NCI-H146 (cell line): ENCODE data around the gene FUT8.
A peak's percentile ranks its signal among the peaks of the same experiment; 100 is the strongest.
"Not testable (repeated sequence)": the region's sequence is repeated elsewhere in the genome, so short reads cannot be mapped to it uniquely, and the experiment has no call there.

ENCODE experiments used
- DNase-seq: peaks from one replicate; lab custom pipeline; 2025; lab: John Stamatoyannopoulos, UW

The FUT8 gene

DNA sequence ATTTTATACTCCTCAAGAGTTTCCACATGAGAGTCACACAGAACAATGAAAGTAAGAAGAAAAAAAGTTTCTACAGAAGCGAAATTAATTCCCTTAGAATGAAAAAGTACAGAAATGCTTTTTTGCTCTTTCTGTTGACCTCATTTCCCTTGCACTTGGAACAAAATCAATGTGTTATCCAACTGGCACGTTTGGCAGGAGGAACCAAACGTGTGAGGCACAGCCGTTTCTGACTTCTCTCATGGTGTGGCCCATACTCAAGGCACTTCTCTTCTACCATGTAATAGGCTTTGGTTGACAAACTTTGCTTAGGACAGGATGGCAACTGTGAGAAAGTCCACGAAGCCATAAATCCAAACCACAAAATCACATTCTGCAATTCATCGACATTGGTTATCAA is 297.0 kb downstream of the FUT8 start:
- DNase-seq: no peak

DNA sequence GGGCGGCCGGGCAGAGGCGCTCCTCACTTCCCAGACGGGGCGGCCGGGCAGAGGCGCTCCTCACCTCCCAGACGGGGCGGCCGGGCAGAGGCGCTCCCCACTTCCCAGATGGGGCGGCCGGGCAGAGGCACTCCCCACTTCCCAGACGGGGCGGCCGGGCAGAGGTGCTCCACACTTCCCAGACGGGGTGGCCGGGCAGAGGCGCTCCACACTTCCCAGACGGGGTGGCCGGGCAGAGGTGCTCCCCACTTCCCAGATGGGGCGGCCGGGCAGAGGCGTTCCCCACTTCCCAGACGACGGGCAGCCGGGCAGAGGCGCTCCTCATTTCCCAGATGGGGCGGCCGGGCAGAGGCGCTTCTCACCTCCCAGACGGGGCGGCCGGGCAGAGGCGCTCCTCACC is 304.3 kb downstream of the FUT8 start:
- not testable (repeated sequence) for DNase-seq

DNA sequence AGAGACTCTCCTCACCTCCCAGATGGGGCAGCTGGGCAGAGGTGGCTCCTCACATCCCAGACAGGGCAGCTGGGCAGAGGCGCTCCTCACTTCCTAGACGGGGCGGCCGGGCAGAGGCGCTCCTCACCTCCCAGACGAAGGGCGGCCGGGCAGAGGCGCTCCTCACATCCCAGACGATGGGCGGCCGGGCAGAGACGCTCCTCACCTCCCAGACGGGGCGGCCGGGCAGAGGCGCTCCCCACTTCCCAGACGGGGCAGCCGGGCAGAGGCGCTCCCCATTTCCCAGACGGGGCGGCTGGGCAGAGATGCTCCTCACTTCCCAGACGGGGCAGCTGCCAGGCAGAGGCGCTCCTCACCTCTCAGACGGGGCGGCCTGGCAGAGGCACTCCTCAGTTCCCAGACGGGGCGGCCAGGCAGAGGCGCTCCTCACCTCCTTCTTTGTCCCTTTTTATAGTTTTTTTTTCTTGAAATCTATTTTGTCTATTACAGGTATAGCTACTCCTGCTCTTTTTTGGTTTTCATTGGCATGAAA is 304.9 kb downstream of the FUT8 start:
- not testable (repeated sequence) for DNase-seq

DNA sequence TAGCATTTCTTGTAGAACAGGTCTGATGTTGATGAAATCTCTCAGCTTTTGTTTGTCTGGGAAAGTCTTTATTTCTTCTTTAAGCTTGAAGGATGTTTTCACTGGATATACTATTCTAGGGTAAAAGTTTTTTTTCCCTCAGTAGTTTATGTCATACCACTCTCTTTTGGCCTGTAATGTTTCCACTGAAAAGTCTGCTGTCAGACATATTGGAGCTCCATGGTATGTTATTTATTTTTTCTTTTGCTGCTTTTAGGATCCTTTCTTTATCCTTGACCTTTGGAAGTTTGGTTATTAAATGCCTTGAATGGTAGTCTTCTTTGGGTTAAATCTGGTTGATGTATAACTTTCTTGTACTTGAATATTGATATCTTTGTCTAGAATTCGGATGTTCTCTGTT is 306.1 kb downstream of the FUT8 start:
- no peak for DNase-seq

DNA sequence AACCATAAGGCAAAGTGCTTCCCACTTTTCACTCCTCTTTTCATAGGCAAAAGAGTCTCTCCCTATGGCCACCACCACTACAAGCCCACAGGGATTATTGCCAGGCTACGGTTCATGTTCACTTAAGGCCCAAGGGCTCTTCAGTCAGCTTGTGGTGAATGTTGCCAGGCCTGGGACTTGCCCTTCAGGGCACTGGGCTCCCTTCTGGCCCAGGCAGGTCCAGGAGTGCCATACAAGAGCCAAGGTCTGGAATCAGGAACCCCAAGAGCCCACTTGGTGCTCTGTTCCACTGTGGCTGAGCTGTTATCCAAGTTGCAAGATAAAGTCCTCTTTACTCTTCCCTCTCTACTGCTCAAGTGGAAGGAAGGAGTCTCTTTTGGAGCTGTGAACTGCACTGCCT is 307.6 kb downstream of the FUT8 start:
- no peak for DNase-seq

DNA sequence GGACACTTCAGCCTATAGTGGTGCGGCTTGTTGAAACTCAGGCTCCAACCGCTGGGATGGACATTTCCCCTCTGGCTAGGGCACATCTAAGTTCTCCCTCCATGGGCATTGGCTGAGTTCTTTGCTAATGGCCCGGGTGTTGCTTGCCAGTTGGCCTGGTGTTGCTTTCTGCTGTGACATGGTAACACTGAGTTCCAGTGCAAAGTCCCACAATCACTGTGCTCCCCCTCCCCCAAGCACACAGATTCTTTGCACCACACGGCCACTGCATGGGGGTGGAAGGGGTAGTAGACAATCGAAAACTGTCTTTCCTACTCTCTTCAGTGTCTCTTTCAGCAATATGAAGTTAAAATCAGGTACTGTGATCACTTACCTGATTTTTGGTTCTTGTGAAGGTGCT is 308.2 kb downstream of the FUT8 start:
- no peak for DNase-seq

DNA sequence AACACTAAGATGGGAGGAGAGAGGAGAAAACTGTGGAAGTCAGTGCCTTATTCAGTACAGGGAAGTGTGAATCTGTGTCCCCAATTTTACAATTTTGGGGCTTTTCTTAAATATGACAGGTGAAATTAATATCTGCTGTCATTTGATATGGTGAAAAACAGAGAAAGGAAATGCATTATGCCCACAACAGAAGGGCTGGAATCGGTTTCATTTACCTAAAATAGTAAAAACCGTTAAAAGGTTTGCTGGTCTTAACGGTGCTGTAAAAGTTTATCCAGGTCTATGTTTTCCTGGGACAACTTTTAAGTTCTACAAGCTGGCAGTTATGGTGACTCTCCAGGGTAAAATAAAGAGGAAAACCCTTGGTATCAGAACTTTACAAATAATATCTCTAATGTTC is 310.8 kb downstream of the FUT8 start:
- no peak for DNase-seq

DNA sequence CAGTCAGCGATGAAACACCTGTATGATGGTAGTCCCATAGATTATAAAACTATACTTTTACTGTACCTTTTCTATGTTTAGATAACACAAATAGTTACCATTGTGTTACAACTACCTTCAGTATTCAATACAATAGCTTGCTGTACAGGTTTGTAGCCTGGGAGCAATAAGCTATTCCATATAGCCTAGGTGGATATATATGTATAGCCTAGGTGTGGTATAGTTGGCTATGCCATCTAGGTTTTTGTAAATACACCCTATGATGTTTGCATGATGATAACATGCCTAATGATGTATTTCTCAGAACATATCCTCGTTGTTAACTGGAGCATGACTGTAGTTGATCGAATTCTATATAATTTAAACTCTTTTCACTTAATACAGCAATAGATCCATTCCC is 316.1 kb downstream of the FUT8 start:
- DNase-seq: no peak

DNA sequence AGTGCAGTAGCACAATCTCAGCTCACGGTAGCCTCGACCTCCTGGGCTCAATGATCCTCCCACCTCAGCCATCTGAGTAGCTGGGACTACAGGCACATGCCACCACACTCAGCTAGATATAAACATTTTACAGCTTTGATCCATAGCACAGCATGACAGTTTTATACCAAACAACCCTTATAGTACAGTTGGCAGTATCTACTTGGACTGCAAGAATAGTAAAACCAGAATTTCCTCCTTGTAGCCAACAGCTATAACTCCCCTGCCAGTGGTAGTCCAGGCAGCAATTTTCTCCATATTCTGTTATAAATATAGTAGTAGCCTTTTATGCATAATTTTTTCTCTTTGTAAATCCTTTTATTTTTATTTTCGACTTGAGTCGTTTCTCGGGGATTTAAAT is 317.0 kb downstream of the FUT8 start:
- no peak for DNase-seq

DNA sequence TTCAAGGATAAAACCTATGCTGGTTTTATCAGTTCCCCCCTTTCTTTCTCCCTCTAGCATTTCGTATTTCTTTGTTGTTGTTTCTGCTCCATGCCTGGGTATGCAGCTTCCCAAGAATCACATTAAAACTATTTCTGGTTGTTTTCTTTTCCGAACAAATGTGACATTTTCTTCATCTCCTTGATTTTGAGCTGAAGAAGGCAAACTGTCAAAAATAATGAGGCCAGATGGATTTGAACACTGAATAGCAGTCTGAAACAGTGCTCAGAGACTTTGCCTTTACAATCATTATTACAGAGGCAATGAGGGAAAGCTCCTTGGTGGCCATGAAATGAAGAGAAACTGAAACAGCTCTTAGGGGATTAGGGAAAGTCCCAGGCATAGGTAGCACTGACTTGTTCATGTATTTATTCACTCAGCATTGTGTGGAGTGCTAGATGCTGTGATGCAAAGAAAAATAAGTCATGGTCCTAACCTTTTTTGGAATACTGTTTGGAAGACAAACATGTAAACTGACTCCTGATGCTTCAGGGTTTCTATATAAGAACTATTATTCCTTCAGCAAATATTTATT is 319.5 kb downstream of the FUT8 start:
- no peak for DNase-seq

DNA sequence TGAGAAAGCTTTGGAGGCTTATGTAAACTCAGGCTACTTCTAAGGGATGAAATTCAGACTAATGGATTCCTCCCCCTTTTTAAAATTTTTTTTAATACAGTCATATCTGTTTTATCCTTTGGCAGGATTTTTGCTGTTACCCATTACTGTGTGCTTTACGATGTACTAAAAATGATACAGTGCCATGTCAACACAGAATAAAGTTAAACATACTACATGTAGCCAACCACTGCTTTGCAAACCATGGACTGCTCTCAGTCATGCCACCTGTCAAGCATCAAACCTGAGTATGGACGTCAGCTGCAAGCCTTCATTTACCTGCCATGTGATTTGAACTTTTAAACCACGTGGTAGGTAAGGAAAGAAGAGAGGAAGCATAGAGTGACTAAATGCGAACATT is 325.8 kb downstream of the FUT8 start:
- no peak for DNase-seq

DNA sequence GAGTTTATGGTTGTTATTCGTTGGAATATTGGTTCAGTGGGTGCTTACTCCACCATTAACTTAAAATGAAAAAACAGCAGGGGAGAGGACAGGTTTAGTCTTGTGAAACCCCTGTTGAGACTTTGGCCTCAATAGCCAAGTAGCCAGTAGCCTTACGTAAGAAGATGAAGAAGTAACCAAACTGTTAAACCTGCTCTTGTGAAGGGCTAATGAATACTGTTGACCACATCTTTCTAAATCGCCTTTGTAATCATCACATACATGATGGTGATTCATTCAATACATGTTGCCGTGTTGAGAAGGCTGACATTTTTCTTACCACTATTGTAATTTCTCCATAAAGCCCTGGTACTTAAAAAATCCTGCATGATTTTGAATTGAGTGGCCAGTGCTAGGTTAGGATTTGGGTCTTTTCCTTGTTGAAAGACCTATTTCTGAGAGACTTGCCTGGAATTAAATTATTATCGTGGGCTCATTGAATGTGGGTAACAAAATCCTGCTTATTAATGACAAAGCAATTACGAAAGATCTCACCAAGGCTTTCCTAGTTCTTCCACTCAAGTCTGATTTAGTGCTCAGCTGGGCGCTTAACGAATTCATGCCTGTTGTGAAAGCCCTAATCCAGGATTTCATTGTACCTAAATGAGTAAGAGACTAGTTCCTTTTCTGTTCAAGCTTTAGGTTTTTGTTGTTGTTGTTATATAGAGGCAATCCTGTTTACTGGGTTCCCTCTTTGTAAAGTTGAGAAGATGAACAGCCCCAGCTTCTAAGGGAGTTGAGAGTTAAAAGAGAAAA is 333.1 kb downstream of the FUT8 start:
- DNase-seq: no peak

DNA sequence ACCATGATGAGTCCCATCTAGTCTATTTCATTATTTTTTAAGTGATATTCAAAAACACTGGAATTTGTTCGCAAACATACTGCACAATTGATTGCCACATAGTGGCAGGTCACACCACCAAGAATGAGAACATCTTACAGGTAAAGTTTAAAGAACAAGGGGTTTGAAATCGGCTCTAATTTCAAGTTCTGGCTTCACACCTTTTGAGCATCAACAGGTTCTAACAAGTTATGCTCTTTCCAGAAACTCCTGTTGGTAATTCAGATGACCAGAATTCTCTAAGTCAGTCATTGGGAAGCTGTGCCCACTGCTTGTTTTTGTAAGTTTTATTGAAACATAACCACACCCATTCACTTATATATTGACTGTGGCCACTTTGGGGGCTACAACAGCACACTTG is 336.3 kb downstream of the FUT8 start:
- DNase-seq: no peak

DNA sequence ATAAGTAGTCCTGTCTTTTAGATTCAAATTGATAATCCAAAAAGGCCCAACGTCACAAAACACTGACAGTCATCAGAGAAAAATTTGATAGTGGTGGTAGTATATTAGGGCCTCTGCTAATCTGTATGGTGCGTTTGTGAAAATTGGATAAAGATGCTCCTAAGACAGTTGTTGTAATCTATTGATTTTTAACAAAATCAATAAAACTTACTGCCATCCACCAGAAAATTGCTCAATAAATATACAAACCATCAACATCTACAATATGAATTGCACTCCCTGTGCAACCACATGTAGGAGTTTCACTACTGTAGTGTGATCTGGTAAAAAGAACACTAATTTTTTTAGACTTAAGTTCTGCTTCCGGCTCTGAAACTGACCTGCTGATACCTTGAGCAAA is 336.8 kb downstream of the FUT8 start:
- DNase-seq: no peak

DNA sequence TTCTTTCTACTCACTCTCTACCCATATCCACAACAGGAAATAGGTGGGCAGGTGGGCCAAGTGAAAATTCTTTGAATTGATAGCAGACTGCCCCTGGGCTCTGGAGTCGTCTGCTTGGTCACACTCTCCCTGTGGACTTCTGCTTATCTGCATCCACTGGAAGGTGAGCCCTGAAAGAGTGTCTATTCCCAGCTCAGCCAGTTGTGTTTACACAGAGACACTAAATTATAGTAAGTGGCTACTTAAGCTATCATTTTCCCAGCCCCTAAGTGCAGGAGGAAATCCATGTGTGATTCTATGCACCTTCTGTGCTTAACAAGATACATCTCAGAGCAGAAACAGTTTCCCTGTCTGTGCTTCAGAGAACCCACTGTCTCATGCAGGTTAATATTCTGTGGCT is 338.4 kb downstream of the FUT8 start:
- peak; percentile 75 for DNase-seq

DNA sequence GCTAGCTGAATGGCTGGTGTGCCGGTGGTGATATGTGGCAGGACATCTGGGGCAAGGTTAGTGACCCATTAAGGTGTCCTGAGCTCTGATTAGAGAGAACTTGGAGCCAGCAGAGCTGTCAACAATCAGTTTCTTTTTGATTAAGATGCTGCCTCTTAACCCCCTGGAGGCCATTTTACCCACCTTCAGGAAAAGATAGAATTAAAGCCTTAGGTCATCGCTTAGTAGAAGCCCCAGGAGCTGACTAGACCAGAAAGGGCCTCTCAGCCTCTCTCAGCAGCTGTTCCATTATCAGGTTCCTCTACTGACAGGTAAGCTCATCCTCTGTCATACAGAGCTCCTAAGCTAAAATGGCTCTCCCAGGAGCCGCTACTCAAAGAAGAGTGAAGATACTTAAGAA is 339.0 kb downstream of the FUT8 start:
- DNase-seq: peak; percentile 32

DNA sequence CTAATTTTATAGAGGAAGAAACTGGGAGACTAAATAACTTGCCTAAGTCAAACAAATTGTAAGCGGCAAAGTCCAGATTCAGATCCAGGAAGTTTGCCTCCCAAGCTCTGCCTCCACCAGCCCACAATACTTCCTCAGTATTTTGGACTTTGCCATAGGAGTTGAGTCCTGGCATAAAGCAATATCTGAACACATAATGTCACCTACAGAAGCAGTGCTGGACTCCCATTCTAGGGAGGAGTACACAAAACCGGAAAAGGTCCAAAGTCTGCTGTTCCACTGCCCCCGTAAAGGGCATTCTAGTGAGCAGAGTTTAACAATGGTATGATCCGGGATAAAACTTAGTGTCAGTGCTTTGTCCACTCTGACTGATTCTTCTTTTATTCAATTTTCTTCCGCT is 340.5 kb downstream of the FUT8 start:
- no peak for DNase-seq

DNA sequence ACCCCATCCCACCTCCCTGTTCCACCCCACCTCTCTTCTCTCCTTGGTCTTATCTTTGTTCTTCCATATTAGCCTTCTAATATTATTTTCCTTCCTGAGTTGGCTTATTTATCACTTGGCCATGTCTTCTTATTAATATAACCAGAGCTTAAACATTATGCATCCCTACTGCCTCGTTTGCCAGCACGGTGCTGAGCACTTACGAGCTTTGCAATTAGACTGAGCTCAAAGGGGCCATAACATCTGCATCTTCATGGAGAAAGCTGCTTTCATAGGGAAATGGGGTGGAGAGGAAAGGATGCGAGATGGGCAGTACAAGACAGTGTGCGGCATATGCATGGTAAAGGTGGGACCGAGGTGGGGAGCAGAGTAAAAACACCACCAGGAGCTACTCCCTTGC is 342.8 kb downstream of the FUT8 start:
- no peak for DNase-seq

DNA sequence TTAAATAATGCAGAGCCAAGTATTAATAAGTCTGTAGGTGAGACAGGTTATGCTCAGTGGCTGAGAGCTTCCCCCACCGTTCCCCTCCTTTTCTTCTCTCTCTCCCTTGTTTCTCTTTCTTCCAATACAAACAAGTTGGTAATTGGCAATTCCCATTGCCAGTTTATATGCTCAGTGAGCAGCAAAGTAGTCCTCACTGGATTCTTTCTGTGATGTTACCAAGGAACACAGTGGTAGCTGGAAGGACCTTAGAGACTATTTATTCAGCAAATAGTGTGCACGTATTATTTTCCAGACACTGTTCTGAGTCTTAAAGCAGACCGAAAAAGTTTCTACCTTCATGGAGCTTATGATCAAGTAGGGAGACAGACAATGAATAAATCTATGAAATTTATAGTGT is 344.4 kb downstream of the FUT8 start:
- DNase-seq: no peak

DNA sequence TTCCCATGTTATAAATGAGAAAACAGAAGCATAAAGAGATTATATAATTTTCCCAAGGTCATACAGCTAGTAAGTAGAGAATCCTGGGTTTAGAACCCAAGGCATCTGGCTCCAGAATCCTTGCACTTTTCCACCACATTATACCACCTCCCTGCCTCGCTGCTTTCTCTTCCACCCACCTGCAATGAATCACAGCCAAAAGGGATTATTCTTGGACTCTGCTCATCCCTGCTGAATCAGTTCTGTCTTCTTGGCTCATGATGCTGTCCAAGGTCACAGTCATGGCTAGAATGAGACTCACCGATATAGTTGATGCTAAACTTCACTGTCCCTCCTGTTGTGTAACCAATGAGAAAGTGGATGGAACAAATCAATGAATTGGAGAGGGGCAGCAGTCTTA is 356.6 kb downstream of the FUT8 start:
- DNase-seq: no peak

DNA sequence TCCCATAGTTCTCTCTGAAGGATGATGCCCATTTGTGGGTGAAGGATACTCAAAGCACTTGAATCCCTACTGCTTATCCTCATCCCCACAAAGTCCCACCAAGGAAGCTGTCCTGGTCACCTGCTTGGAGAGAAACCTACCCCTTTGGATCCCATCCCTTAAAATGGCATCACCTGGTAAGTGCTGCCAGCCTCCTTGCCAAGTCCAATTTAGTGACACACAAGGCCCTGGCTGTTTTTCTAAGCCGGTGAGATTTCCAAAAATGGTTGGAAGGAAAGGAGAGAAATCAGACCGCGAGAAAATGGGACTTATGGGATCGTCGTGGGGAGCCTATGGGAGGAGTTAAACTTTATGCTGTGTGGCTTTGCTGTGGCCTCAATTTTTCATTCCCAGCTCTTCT is 358.2 kb downstream of the FUT8 start:
- no peak for DNase-seq

DNA sequence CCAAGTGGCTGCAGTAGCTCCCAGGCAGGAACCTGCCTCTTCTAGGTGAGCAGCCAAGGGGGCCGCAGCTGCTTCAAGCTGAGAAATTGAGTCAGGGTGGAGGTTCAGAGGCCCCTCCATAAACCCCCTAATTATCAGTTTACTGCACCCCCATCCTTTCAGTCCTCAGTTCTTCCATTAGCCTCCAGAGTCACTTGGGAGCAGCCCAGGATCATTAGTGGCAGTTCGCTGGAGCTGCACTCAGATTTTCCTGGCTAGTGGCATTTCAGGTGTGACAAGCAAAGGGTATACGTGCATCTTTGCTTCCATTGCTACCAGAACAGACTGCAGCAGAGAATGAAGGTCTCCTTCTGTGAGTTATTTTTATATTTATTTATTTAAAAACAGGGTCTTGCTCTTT is 358.7 kb downstream of the FUT8 start:
- DNase-seq: no peak

DNA sequence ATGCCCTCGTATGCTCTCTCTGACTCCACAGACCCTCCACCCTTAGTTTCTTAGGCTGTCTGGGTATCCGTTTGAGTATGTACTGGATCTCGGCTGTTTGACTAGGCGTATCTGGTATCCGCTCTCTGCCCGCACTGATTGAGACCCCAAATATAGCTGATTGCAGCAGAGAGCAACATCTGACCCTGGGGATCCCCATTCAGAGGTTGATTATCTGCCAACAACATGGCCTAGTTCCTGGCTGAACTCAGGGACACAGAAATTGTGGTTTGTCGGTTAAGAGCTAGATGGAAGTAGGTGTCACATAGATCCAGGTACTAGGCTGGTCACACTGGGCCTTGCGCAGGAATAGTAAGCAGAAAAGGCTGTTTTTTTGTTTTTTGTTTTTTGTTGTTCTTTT is 359.9 kb downstream of the FUT8 start:
- DNase-seq: no peak
